HCT116 (cell line): ENCODE results near the gene GYG1.

Experiments
- CEBPB ChIP-seq: IDR thresholded peaks from 2 replicates; pipeline ENCODE4 v1.6.1; 2012; ENCODE audit warnings: low read depth
- EZH2 ChIP-seq: fragments of 200-600 bp; sonication (generic); IDR thresholded peaks from 2 replicates; pipeline ENCODE4 v1.6.1; 2017; ENCODE audit warnings: antibody characterized with exemption, mixed run types
- EZH2phosphoT487 ChIP-seq: fragments of 200-600 bp; IDR thresholded peaks from 2 replicates; pipeline ENCODE4 v1.6.1; 2018; ENCODE audit warnings: antibody characterized with exemption, borderline replicate concordance
- FOSL1 ChIP-seq: IDR thresholded peaks from 2 replicates; pipeline ENCODE4 v1.6.1; 2012; ENCODE audit warnings: low read depth
- JUND ChIP-seq: IDR thresholded peaks from 2 replicates; pipeline ENCODE4 v1.6.1; 2012
- POLR2A ChIP-seq: IDR thresholded peaks from 2 replicates; pipeline ENCODE4 v1.7.0; 2011; ENCODE audit warnings: borderline replicate concordance; ENCODE audit not compliant: insufficient read depth, insufficient read length; ENCODE audit errors: extremely low read depth
- RAD21 ChIP-seq: IDR thresholded peaks from 2 replicates; pipeline ENCODE4 v1.6.1; 2012; ENCODE audit warnings: low read depth, mild to moderate bottlenecking
- SP1 ChIP-seq: IDR thresholded peaks from 2 replicates; pipeline ENCODE4 v1.6.1; 2012; ENCODE audit warnings: low read depth
- SRF ChIP-seq: IDR thresholded peaks from 2 replicates; pipeline ENCODE4 v1.6.1; 2012; ENCODE audit warnings: low read depth
- YY1 ChIP-seq: IDR thresholded peaks from 2 replicates; pipeline ENCODE4 v1.6.1; 2011; ENCODE audit warnings: low read length, low read depth, moderate library complexity, mild to moderate bottlenecking; ENCODE audit not compliant: insufficient replicate concordance; ENCODE audit errors: extremely low read depth
- ZNF274 ChIP-seq: fragments of 200-500 bp; sonication (Bioruptor generic); IDR thresholded peaks from 2 replicates; pipeline ENCODE4 v1.6.1; 2014; ENCODE audit warnings: mild to moderate bottlenecking, low read depth, low read length, inconsistent platforms
- TF ChIP-seq, protein P1 (sequence below), 3 experiments: fragments of 200-600 bp in 1 of 3; sonication (generic) in 1 of 3; IDR thresholded peaks in 2 of 3; conservative IDR thresholded peaks in 1 of 3; 2 replicates each; pipeline ENCODE4 v1.5.1; 2012 to 2017; ENCODE audit warnings: low read depth in 2 of 3, low read length in 2 of 3, antibody characterized with exemption in 1 of 3, borderline replicate concordance in 1 of 3, control low read depth in 1 of 3, mild to moderate bottlenecking in 1 of 3, mixed read lengths in 1 of 3, mixed run types in 1 of 3, moderate library complexity in 1 of 3; ENCODE audit not compliant: insufficient read depth in 1 of 3
- TF ChIP-seq, protein P2 (sequence below): IDR thresholded peaks from 2 replicates; pipeline ENCODE4 v1.6.1; 2012
- TF ChIP-seq, protein P3 (sequence below): IDR thresholded peaks from 2 replicates; pipeline ENCODE4 v1.6.1; 2011; ENCODE audit warnings: mild to moderate bottlenecking, low read length, moderate library complexity; ENCODE audit not compliant: insufficient replicate concordance; ENCODE audit errors: extremely low read depth

DNA sequence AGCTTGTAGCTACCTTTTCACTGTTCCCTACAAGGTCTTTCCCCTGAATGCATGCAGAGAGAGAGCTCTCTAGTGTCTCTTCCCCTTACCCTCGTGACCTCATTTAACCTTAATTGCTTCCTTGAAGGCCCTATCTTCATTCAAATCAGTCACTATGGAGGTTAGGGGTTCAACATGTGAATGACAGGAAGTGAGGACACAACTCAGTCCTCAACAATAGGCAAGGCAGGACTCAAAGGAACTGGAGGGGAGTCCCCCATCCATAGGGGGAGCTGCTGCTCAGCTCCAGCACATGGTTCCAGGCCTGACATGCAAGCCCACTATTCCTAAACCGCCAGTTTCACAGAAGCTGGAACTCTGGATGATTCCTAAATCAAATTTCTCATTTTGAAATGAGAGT lies 33.8 kb upstream of the GYG1 start:
- TF ChIP-seq, protein P1, sequence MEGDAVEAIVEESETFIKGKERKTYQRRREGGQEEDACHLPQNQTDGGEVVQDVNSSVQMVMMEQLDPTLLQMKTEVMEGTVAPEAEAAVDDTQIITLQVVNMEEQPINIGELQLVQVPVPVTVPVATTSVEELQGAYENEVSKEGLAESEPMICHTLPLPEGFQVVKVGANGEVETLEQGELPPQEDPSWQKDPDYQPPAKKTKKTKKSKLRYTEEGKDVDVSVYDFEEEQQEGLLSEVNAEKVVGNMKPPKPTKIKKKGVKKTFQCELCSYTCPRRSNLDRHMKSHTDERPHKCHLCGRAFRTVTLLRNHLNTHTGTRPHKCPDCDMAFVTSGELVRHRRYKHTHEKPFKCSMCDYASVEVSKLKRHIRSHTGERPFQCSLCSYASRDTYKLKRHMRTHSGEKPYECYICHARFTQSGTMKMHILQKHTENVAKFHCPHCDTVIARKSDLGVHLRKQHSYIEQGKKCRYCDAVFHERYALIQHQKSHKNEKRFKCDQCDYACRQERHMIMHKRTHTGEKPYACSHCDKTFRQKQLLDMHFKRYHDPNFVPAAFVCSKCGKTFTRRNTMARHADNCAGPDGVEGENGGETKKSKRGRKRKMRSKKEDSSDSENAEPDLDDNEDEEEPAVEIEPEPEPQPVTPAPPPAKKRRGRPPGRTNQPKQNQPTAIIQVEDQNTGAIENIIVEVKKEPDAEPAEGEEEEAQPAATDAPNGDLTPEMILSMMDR (IDR thresholded peaks at IDR 0.05 in 2 of 3, conservative IDR thresholded peaks at IDR 0.05 in 1 of 3; ENCODE audit: borderline replicate concordance in 1 of 3, insufficient read depth in 1 of 3, low read depth in 2 of 3, low read length in 2 of 3) = peak; percentile 29 to 53 (median 43); a peak in 5 of 6 replicates
- no peak for TF ChIP-seq POLR2A
- no peak for TF ChIP-seq YY1
- TF ChIP-seq RAD21 = peak; percentile 30; the same call in 1 of the 2 replicates
- TF ChIP-seq ZNF274 = no peak
- TF ChIP-seq CEBPB = no peak
- TF ChIP-seq EZH2phosphoT487 = no peak
- TF ChIP-seq JUND = no peak
- TF ChIP-seq FOSL1 = no peak
- TF ChIP-seq EZH2 = no peak
- TF ChIP-seq, protein P2, sequence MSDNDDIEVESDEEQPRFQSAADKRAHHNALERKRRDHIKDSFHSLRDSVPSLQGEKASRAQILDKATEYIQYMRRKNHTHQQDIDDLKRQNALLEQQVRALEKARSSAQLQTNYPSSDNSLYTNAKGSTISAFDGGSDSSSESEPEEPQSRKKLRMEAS = peak; percentile 51
- TF ChIP-seq SRF = no peak
- TF ChIP-seq SP1 = no peak
- TF ChIP-seq, protein P3, sequence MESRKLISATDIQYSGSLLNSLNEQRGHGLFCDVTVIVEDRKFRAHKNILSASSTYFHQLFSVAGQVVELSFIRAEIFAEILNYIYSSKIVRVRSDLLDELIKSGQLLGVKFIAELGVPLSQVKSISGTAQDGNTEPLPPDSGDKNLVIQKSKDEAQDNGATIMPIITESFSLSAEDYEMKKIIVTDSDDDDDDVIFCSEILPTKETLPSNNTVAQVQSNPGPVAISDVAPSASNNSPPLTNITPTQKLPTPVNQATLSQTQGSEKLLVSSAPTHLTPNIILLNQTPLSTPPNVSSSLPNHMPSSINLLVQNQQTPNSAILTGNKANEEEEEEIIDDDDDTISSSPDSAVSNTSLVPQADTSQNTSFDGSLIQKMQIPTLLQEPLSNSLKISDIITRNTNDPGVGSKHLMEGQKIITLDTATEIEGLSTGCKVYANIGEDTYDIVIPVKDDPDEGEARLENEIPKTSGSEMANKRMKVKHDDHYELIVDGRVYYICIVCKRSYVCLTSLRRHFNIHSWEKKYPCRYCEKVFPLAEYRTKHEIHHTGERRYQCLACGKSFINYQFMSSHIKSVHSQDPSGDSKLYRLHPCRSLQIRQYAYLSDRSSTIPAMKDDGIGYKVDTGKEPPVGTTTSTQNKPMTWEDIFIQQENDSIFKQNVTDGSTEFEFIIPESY = no peak
